K562 (cell line): Measurements from ENCODE around the gene OLFML2A. TPM values are rescaled to one million over a fixed set of nuclear protein-coding genes. Genes with fewer than 3 reads are reported as not detected.
A peak's percentile ranks its signal among the peaks of the same experiment; 100 is the strongest.

Experiments
- ADNP ChIP-seq: fragments of 200-800 bp; sonication (Bioruptor generic); IDR thresholded peaks from 2 replicates; pipeline ENCODE4 v1.6.1; 2016; ENCODE audit warnings: missing genetic modification characterization, missing compliant biosample characterization
- CBFA2T2 ChIP-seq: fragments of 450-650 bp; conservative IDR thresholded peaks from 2 replicates; pipeline ENCODE4 v1.6.1; 2017; ENCODE audit warnings: mild to moderate bottlenecking
- CSDE1 ChIP-seq, 2 experiments: fragments of 450-650 bp; IDR thresholded peaks; 2 replicates each; pipeline ENCODE4 v1.6.1; 2016; ENCODE audit warnings: mild to moderate bottlenecking in 1 of 2
- ESRRB ChIP-seq: fragments of 250-450 bp; sonication (Bioruptor Pico); IDR thresholded peaks from 2 replicates; pipeline ENCODE4 v1.5.0; 2020; ENCODE audit warnings: mild to moderate bottlenecking, moderate library complexity, borderline replicate concordance
- KAT2B ChIP-seq: IDR thresholded peaks from one replicate; pipeline ENCODE4 v1.6.1; 2012; ENCODE audit warnings: low read depth, mild to moderate bottlenecking, control low read depth, inconsistent platforms, low read length, moderate library complexity
- NFE2L1 ChIP-seq: fragments of 450-650 bp; IDR thresholded peaks from 2 replicates; pipeline ENCODE4 v1.6.1; 2016; ENCODE audit warnings: missing genetic modification characterization, low read depth, mild to moderate bottlenecking, missing compliant biosample characterization, moderate library complexity, borderline replicate concordance
- POLR2A ChIP-seq: fragments of 450-650 bp; conservative IDR thresholded peaks from 2 replicates; pipeline ENCODE4 v1.6.1; 2016
- TBL1XR1 ChIP-seq, 2 experiments: IDR thresholded peaks; 2 replicates each; pipeline ENCODE4 v1.6.1; 2012; ENCODE audit warnings: improper control_type of control experiment in 2 of 2, low read length in 2 of 2, mild to moderate bottlenecking in 1 of 2
- THAP12 ChIP-seq: fragments of 250-450 bp; sonication (Bioruptor Pico); IDR thresholded peaks from 2 replicates; pipeline ENCODE4 v1.9.0; 2021; ENCODE audit warnings: mild to moderate bottlenecking, inconsistent platforms
- TRIM28 ChIP-seq: fragments of 450-650 bp; IDR thresholded peaks from 2 replicates; pipeline ENCODE4 v1.6.1; 2017
- XRCC4 ChIP-seq: IDR thresholded peaks from one replicate; pipeline ENCODE4 v1.6.1; 2011; ENCODE audit not compliant: insufficient read depth, insufficient read length; ENCODE audit errors: extremely low read depth
- ZC3H8 ChIP-seq: fragments of 450-650 bp; IDR thresholded peaks from 2 replicates; pipeline ENCODE4 v1.6.1; 2017
- ZNF551 ChIP-seq: fragments of 250-450 bp; sonication (Bioruptor Pico); IDR thresholded peaks from 2 replicates; pipeline ENCODE4 v1.5.0; 2021; ENCODE audit warnings: mild to moderate bottlenecking, moderate library complexity
- ZNF699 ChIP-seq: fragments of 250-450 bp; sonication (Bioruptor Pico); IDR thresholded peaks from 2 replicates; pipeline ENCODE4 v1.8.0; 2021; ENCODE audit warnings: mild to moderate bottlenecking, moderate library complexity; ENCODE audit not compliant: insufficient replicate concordance
- ZZZ3 ChIP-seq: fragments of 450-650 bp; IDR thresholded peaks from 2 replicates; pipeline ENCODE4 v1.6.1; 2016; ENCODE audit warnings: antibody characterized with exemption, mild to moderate bottlenecking, moderate library complexity
- polyA plus RNA-seq, 8 experiments: library from polyadenylated mRNA; depleted of rRNA in 4 of 8; stranded (reverse) in 5 of 8; unstranded in 3 of 8; fragments of >200 nt; fragmentation: Nextera tagmentation in 2 of 8; fragmentation: Illumina TruSeq in 1 of 8; extraction: Ambion mirVana in 2 of 8; extraction: Trizol in 1 of 8; gene quantifications; 2 replicates each; pipeline versions ENCODE4 v1.2.1 to v1.2.3, GENCODE V29; 2011 to 2014; ENCODE audit warnings: inconsistent platforms in 1 of 8, missing spikeins in 1 of 8
- total RNA-seq, 7 experiments: library from RNA; depleted of rRNA in 6 of 7; stranded (reverse); fragments of >200 nt in 6 of 7; fragmentation: Illumina TruSeq in 2 of 7; extraction: Trizol in 2 of 7; gene quantifications; 2 replicates each; pipeline versions ENCODE4 v1.2.1 to v1.2.3, GENCODE V29; 2011 to 2021; ENCODE audit warnings: low replicate concordance in 1 of 7
- TF ChIP-seq, protein P1 (sequence below): fragments of 200-600 bp; sonication (generic); IDR thresholded peaks from one replicate; pipeline ENCODE4 v1.6.1; 2012; ENCODE audit warnings: mild to moderate bottlenecking, low read depth, low read length, inconsistent platforms

Gene OLFML2A
- total and polyA plus RNA-seq, 9 of the 15 experiments (the other 6 are each of a cell fraction or from before 2014, with no cell fraction given): 0.16 TPM; not detected in 8

- TF ChIP-seq XRCC4 (no peak), POLR2A (peak; percentile 60), KAT2B (peak; percentile 22), ZC3H8 (no peak), ESRRB (CRISPR knock-in tag) (no peak), NFE2L1 (tag) (no peak), ADNP (tag) (no peak), ZZZ3 (no peak), TRIM28 (no peak; the same call in 1 of the 2 replicates), ZNF699 (no peak), TBL1XR1 (IDR thresholded peaks at IDR 0.05; ENCODE audit: low read length in 2 of 2) (peak; percentile 44 to 53; a peak in 2 of 4 replicates), THAP12 (CRISPR knock-in tag) (peak; percentile 70; the same call in 1 of the 2 replicates), CBFA2T2 (peak; percentile 34; the same call in 1 of the 2 replicates), CSDE1 (IDR thresholded peaks at IDR 0.05) (no peak), ZNF551 (CRISPR knock-in tag) (no peak)
- TF ChIP-seq, protein P1, sequence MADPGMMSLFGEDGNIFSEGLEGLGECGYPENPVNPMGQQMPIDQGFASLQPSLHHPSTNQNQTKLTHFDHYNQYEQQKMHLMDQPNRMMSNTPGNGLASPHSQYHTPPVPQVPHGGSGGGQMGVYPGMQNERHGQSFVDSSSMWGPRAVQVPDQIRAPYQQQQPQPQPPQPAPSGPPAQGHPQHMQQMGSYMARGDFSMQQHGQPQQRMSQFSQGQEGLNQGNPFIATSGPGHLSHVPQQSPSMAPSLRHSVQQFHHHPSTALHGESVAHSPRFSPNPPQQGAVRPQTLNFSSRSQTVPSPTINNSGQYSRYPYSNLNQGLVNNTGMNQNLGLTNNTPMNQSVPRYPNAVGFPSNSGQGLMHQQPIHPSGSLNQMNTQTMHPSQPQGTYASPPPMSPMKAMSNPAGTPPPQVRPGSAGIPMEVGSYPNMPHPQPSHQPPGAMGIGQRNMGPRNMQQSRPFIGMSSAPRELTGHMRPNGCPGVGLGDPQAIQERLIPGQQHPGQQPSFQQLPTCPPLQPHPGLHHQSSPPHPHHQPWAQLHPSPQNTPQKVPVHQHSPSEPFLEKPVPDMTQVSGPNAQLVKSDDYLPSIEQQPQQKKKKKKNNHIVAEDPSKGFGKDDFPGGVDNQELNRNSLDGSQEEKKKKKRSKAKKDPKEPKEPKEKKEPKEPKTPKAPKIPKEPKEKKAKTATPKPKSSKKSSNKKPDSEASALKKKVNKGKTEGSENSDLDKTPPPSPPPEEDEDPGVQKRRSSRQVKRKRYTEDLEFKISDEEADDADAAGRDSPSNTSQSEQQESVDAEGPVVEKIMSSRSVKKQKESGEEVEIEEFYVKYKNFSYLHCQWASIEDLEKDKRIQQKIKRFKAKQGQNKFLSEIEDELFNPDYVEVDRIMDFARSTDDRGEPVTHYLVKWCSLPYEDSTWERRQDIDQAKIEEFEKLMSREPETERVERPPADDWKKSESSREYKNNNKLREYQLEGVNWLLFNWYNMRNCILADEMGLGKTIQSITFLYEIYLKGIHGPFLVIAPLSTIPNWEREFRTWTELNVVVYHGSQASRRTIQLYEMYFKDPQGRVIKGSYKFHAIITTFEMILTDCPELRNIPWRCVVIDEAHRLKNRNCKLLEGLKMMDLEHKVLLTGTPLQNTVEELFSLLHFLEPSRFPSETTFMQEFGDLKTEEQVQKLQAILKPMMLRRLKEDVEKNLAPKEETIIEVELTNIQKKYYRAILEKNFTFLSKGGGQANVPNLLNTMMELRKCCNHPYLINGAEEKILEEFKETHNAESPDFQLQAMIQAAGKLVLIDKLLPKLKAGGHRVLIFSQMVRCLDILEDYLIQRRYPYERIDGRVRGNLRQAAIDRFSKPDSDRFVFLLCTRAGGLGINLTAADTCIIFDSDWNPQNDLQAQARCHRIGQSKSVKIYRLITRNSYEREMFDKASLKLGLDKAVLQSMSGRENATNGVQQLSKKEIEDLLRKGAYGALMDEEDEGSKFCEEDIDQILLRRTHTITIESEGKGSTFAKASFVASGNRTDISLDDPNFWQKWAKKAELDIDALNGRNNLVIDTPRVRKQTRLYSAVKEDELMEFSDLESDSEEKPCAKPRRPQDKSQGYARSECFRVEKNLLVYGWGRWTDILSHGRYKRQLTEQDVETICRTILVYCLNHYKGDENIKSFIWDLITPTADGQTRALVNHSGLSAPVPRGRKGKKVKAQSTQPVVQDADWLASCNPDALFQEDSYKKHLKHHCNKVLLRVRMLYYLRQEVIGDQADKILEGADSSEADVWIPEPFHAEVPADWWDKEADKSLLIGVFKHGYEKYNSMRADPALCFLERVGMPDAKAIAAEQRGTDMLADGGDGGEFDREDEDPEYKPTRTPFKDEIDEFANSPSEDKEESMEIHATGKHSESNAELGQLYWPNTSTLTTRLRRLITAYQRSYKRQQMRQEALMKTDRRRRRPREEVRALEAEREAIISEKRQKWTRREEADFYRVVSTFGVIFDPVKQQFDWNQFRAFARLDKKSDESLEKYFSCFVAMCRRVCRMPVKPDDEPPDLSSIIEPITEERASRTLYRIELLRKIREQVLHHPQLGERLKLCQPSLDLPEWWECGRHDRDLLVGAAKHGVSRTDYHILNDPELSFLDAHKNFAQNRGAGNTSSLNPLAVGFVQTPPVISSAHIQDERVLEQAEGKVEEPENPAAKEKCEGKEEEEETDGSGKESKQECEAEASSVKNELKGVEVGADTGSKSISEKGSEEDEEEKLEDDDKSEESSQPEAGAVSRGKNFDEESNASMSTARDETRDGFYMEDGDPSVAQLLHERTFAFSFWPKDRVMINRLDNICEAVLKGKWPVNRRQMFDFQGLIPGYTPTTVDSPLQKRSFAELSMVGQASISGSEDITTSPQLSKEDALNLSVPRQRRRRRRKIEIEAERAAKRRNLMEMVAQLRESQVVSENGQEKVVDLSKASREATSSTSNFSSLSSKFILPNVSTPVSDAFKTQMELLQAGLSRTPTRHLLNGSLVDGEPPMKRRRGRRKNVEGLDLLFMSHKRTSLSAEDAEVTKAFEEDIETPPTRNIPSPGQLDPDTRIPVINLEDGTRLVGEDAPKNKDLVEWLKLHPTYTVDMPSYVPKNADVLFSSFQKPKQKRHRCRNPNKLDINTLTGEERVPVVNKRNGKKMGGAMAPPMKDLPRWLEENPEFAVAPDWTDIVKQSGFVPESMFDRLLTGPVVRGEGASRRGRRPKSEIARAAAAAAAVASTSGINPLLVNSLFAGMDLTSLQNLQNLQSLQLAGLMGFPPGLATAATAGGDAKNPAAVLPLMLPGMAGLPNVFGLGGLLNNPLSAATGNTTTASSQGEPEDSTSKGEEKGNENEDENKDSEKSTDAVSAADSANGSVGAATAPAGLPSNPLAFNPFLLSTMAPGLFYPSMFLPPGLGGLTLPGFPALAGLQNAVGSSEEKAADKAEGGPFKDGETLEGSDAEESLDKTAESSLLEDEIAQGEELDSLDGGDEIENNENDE: no peak
Observed at GRCh38 chr9:124771021-124771866, 5.7 kb upstream of the OLFML2A start, which contains the start of gene NR6A1 (continued).
